GM06990 (cell line): ENCODE data around the gene TIA1.
"Not testable (repeated sequence)": the region's sequence is repeated elsewhere in the genome, so short reads cannot be mapped to it uniquely, and the experiment has no call there.

Experiments used
- DNase-seq: peaks from one replicate; pipeline ENCODE4 v3.0.0-alpha.2; 2011; ENCODE audit not compliant: insufficient read length; ENCODE audit errors: extremely low read depth
- H3K27me3 ChIP-seq: replicated peaks from 2 replicates; pipeline ENCODE4 v1.6.0; 2011; ENCODE audit warnings: low read length; ENCODE audit not compliant: control insufficient read depth, insufficient read depth
- H3K36me3 ChIP-seq: 2 replicates; pipeline ENCODE4 v1.5.1; 2011; ENCODE audit warnings: low read length; ENCODE audit not compliant: control insufficient read depth, insufficient read depth
- H3K4me3 ChIP-seq: replicated peaks from 2 replicates; pipeline ENCODE4 v1.5.1; 2011; ENCODE audit warnings: low read depth, mild to moderate bottlenecking, control low read depth, low read length
- TF ChIP-seq, protein P1 (sequence below): IDR thresholded peaks from 2 replicates; pipeline ENCODE4 v1.5.1; 2011; ENCODE audit warnings: low read length, control low read depth, mild to moderate bottlenecking, inconsistent platforms; ENCODE audit not compliant: insufficient read depth, poor library complexity, severe bottlenecking

The TIA1 gene, protein sequence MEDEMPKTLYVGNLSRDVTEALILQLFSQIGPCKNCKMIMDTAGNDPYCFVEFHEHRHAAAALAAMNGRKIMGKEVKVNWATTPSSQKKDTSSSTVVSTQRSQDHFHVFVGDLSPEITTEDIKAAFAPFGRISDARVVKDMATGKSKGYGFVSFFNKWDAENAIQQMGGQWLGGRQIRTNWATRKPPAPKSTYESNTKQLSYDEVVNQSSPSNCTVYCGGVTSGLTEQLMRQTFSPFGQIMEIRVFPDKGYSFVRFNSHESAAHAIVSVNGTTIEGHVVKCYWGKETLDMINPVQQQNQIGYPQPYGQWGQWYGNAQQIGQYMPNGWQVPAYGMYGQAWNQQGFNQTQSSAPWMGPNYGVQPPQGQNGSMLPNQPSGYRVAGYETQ

GRCh38 chr2:70248181-70248847 is at the start of gene TIA1:
Gene TIA1 (minus strand): TSS chr2:70248628. CDS start chr2:70248430, 198 bp downstream.
- H3K4me3 ChIP-seq: peak within 1 kb of the TSS; percentile 85
- no peaks in the 10 kb centered on the region for H3K27me3 ChIP-seq
- DNase-seq: peak; percentile 97
- TF ChIP-seq, protein P1, sequence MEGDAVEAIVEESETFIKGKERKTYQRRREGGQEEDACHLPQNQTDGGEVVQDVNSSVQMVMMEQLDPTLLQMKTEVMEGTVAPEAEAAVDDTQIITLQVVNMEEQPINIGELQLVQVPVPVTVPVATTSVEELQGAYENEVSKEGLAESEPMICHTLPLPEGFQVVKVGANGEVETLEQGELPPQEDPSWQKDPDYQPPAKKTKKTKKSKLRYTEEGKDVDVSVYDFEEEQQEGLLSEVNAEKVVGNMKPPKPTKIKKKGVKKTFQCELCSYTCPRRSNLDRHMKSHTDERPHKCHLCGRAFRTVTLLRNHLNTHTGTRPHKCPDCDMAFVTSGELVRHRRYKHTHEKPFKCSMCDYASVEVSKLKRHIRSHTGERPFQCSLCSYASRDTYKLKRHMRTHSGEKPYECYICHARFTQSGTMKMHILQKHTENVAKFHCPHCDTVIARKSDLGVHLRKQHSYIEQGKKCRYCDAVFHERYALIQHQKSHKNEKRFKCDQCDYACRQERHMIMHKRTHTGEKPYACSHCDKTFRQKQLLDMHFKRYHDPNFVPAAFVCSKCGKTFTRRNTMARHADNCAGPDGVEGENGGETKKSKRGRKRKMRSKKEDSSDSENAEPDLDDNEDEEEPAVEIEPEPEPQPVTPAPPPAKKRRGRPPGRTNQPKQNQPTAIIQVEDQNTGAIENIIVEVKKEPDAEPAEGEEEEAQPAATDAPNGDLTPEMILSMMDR: no peak
- H3K36me3 ChIP-seq: no peaks in the 10 kb centered on the region; the same call in 1 of the 2 replicates

GRCh38 chr2:70297828-70298227 is 49.4 kb upstream of the TIA1 start:
- H3K4me3 ChIP-seq, DNase-seq, H3K36me3 ChIP-seq, H3K27me3 ChIP-seq: not testable (repeated sequence)

GRCh38 chr2:70283500-70284191 is 35.2 kb upstream of the TIA1 start:
- DNase-seq: no peak
- H3K4me3 ChIP-seq: no peak overlapping the region
- peaks cover 13% of the 10 kb centered on the region for H3K36me3 ChIP-seq
- no peaks in the 10 kb centered on the region for H3K27me3 ChIP-seq
- TF ChIP-seq, protein P1: no peak

DNA sequence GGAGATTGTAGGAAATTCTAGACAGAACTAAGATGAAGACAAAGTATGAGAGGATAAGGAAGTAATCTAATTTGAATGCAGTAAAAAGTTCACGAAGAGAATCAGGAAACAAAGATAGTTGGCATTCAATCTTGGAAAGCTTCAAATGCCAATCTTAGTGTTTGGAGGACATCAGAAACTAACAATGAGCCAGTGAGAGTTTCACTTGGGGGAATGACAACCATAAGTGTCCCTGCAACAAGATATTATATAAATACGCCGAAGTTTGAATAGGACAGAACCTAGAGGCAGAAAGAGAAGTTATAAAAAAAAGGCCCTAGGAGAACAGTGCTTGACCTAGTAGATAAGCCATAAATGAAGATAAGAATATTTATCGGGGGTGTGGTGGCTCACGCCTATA is 34.0 kb upstream of the TIA1 start:
- TF ChIP-seq, protein P1: no peak
- no peak for DNase-seq
- peaks cover 12% of the 10 kb centered on the region for H3K36me3 ChIP-seq
- no peaks in the 10 kb centered on the region for H3K27me3 ChIP-seq
- H3K4me3 ChIP-seq: no peak overlapping the region

- Histone ChIP-seq H3K27me3 (no peaks in the 10 kb centered on the region), H3K4me3 (no peak overlapping the region), H3K36me3 (peaks cover 4% of the 10 kb centered on the region)
- TF ChIP-seq, protein P1: no peak
- no peak for DNase-seq
These were observed 31.9 kb upstream of the TIA1 start for GRCh38 chr2:70280242-70280798.
